GM23338 (cell line): ENCODE data around the gene HP. TPM values are rescaled to one million over a fixed set of nuclear protein-coding genes. Genes with fewer than 3 reads are reported as not detected.

Experiments
- ATAC-seq: fragments of 200-7000 bp; cut with Tn5 transposase; 3 replicates; pipeline ENCODE4 v1.9.1; 2020
- DNase-seq: peaks from one replicate; pipeline ENCODE4 v3.0.0-alpha.2; 2015; ENCODE audit warnings: low spot score
- H2AFZ ChIP-seq: fragments of 200-600 bp; sonication (generic); 2 replicates; pipeline ENCODE4 v1.8.0; 2016; ENCODE audit warnings: antibody characterized with exemption, mild to moderate bottlenecking, moderate library complexity
- H3F3A ChIP-seq: fragments of 200-600 bp; sonication (generic); replicated peaks from 2 replicates; pipeline ENCODE4 v1.8.0; 2017; ENCODE audit warnings: antibody characterized with exemption, mixed run types, low read depth
- H3K27ac ChIP-seq: fragments of 200-600 bp; sonication (generic); 2 replicates; pipeline ENCODE4 v1.6.1; 2016; ENCODE audit warnings: low read depth
- H3K27me3 ChIP-seq: fragments of 200-600 bp; sonication (generic); 2 replicates; pipeline ENCODE4 v1.8.0; 2016; ENCODE audit warnings: mild to moderate bottlenecking, mixed run types, moderate library complexity; ENCODE audit not compliant: insufficient read depth
- H3K36me3 ChIP-seq: fragments of 200-600 bp; sonication (generic); 2 replicates; pipeline ENCODE4 v1.8.0; 2016; ENCODE audit warnings: mild to moderate bottlenecking; ENCODE audit not compliant: insufficient read depth
- H3K4me1 ChIP-seq: fragments of 200-600 bp; sonication (generic); 2 replicates; pipeline ENCODE4 v1.8.0; 2016; ENCODE audit warnings: mild to moderate bottlenecking, moderate library complexity; ENCODE audit not compliant: insufficient read depth
- H3K4me2 ChIP-seq: fragments of 200-600 bp; sonication (generic); 2 replicates; pipeline ENCODE4 v1.7.1; 2017; ENCODE audit warnings: mixed run types
- H3K4me3 ChIP-seq: fragments of 200-600 bp; sonication (generic); 2 replicates; pipeline ENCODE4 v1.6.1; 2016; ENCODE audit warnings: mixed run types
- H3K79me2 ChIP-seq: fragments of 200-600 bp; sonication (generic); replicated peaks from 2 replicates; pipeline ENCODE4 v1.8.0; 2017; ENCODE audit warnings: mild to moderate bottlenecking; ENCODE audit not compliant: insufficient read depth
- H3K9me2 ChIP-seq: fragments of 200-600 bp; sonication (generic); 2 replicates; pipeline ENCODE4 v1.8.0; 2017; ENCODE audit not compliant: insufficient read depth
- H4K20me1 ChIP-seq: fragments of 200-600 bp; sonication (generic); replicated peaks from 2 replicates; pipeline ENCODE4 v1.8.0; 2017; ENCODE audit warnings: mild to moderate bottlenecking; ENCODE audit not compliant: insufficient read depth
- H3K27ac Mint-ChIP-seq: 2 replicates; pipeline ENCODE4 v1.8.0; 2020; ENCODE audit warnings: inconsistent platforms, mild to moderate bottlenecking, moderate library complexity, mixed read lengths
- H3K27me3 Mint-ChIP-seq: 3 replicates; pipeline ENCODE4 v1.8.0; 2022; ENCODE audit warnings: low read depth, mild to moderate bottlenecking, moderate library complexity, mixed read lengths, inconsistent platforms; ENCODE audit not compliant: insufficient read depth, poor library complexity
- H3K36me3 Mint-ChIP-seq: 3 replicates; pipeline ENCODE4 v1.8.0; 2021; ENCODE audit warnings: low read depth, mild to moderate bottlenecking, inconsistent platforms, moderate library complexity, mixed read lengths
- H3K4me1 Mint-ChIP-seq: 3 replicates; pipeline ENCODE4 v1.8.0; 2020; ENCODE audit warnings: mild to moderate bottlenecking, inconsistent platforms, mixed read lengths
- H3K4me3 Mint-ChIP-seq: 3 replicates; pipeline ENCODE4 v1.8.0; 2021; ENCODE audit warnings: moderate library complexity, mild to moderate bottlenecking, inconsistent platforms, mixed read lengths
- H3K9me3 Mint-ChIP-seq: 3 replicates; pipeline ENCODE4 v1.8.0; 2020; ENCODE audit warnings: moderate library complexity, mild to moderate bottlenecking, inconsistent platforms, mixed read lengths
- CREB1 ChIP-seq: fragments of 250-450 bp; sonication (Bioruptor Pico); IDR thresholded peaks from 2 replicates; pipeline ENCODE4 v1.5.0; 2020; ENCODE audit warnings: low read depth, mild to moderate bottlenecking, moderate library complexity
- CTCF ChIP-seq, 2 experiments: fragments of 200-600 bp in 1 of 2; sonication (generic) in 1 of 2; conservative IDR thresholded peaks; 2 replicates each; pipeline versions ENCODE4 v1.5.1 to v1.6.1; 2016 to 2017; ENCODE audit warnings: antibody characterized with exemption in 2 of 2, low read depth in 2 of 2, mild to moderate bottlenecking in 2 of 2, moderate library complexity in 1 of 2
- ETS1 ChIP-seq: IDR thresholded peaks from 2 replicates; pipeline ENCODE4 v1.6.1; 2016; ENCODE audit warnings: antibody characterized with exemption
- EZH2 ChIP-seq: fragments of 200-600 bp; sonication (generic); IDR thresholded peaks from one replicate; pipeline ENCODE4 v1.8.0; 2017; ENCODE audit warnings: antibody characterized with exemption, mild to moderate bottlenecking, low read depth; ENCODE audit not compliant: unreplicated experiment
- EZH2phosphoT487 ChIP-seq: fragments of 200-600 bp; sonication (generic); IDR thresholded peaks from one replicate; pipeline ENCODE4 v1.8.1; 2018; ENCODE audit warnings: antibody characterized with exemption; ENCODE audit not compliant: unreplicated experiment
- JUNB ChIP-seq: IDR thresholded peaks from one replicate; pipeline ENCODE4 v1.6.1; 2016; ENCODE audit warnings: antibody characterized with exemption; ENCODE audit not compliant: unreplicated experiment
- NANOG ChIP-seq: IDR thresholded peaks from 2 replicates; pipeline ENCODE4 v1.6.1; 2016; ENCODE audit warnings: antibody characterized with exemption, borderline replicate concordance
- POLR2AphosphoS5 ChIP-seq: IDR thresholded peaks from 2 replicates; pipeline ENCODE4 v1.6.1; 2016; ENCODE audit warnings: antibody characterized with exemption, low read depth
- REST ChIP-seq: IDR thresholded peaks from one replicate; pipeline ENCODE4 v1.6.1; 2018; ENCODE audit warnings: antibody characterized with exemption; ENCODE audit not compliant: unreplicated experiment
- STAT1 ChIP-seq: IDR thresholded peaks from one replicate; pipeline ENCODE4 v1.6.1; 2016; ENCODE audit warnings: antibody characterized with exemption; ENCODE audit not compliant: unreplicated experiment
- ZNF114 ChIP-seq: fragments of 250-450 bp; sonication (Bioruptor Pico); IDR thresholded peaks from 2 replicates; pipeline ENCODE4 v1.5.0; 2020; ENCODE audit warnings: mild to moderate bottlenecking, moderate library complexity
- ZNF331 ChIP-seq: fragments of 250-450 bp; sonication (Bioruptor Pico); IDR thresholded peaks from 2 replicates; pipeline ENCODE4 v1.5.0; 2020; ENCODE audit warnings: low read depth, mild to moderate bottlenecking, moderate library complexity
- ZNF462 ChIP-seq: fragments of 250-450 bp; sonication (Bioruptor Pico); IDR thresholded peaks from 2 replicates; pipeline ENCODE4 v1.5.0; 2020; ENCODE audit warnings: mild to moderate bottlenecking, moderate library complexity
- polyA plus RNA-seq: library from polyadenylated mRNA; unstranded; fragments of >200 nt; fragmentation: Nextera tagmentation; extraction: Ambion mirVana; gene quantifications from 2 replicates; pipeline ENCODE4 v1.2.1, GENCODE V29; 2016
- total RNA-seq: library from RNA; depleted of rRNA; stranded (reverse); fragments of >200 nt; shearing (Covaris generic); gene quantifications from 2 replicates; pipeline ENCODE4 v1.2.3, GENCODE V29; 2014

HP gene
- total and polyA plus RNA-seq, 2 experiments from 2014 or later, result 0.26 TPM; not detected in 1

- TF ChIP-seq STAT1, result no peak
Observed at GRCh38 chr16:72094266-72094610, 39.9 kb downstream of the HP start (continued).

GRCh38 chr16:72098936-72099335 is 44.6 kb downstream of the HP start:
- peaks cover 3% of the 10 kb centered on the region for H3K36me3 ChIP-seq
- peaks cover 2% of the 10 kb centered on the region for H3K27me3 Mint-ChIP-seq
- no peaks in the 10 kb centered on the region for H3K9me2 ChIP-seq
- H3K36me3 Mint-ChIP-seq, result peaks cover 75% of the 10 kb centered on the region
- H3F3A ChIP-seq, result no peaks in the 10 kb centered on the region
- H3K9me3 Mint-ChIP-seq, result no peaks in the 10 kb centered on the region
- peak; percentile 44 for ATAC-seq
- no peak overlapping the region for H3K27ac ChIP-seq
- peak; percentile 36 for DNase-seq
- H3K4me2 ChIP-seq, result no peak overlapping the region
- peaks cover 7% of the 10 kb centered on the region; the same call in 1 of the 2 replicates for H4K20me1 ChIP-seq
- no peak for TF ChIP-seq EZH2
- no peak for TF ChIP-seq ZNF331
- no peak for TF ChIP-seq JUNB
- TF ChIP-seq CREB1 (CRISPR knock-in tag), result no peak
- TF ChIP-seq STAT1, result no peak
- TF ChIP-seq NANOG, result no peak
- no peak for TF ChIP-seq EZH2phosphoT487
- no peak for TF ChIP-seq POLR2AphosphoS5
- TF ChIP-seq CTCF (conservative IDR thresholded peaks at IDR 0.05; ENCODE audit: low read depth in 2 of 2), result no peak
- no peak for TF ChIP-seq REST
- no peak for TF ChIP-seq ETS1
- no peak for TF ChIP-seq ZNF114 (CRISPR knock-in tag)
- TF ChIP-seq ZNF462 (CRISPR knock-in tag), result no peak
- H3K4me1 ChIP-seq, result peaks cover 8% of the 10 kb centered on the region
- H3K27ac Mint-ChIP-seq, result peak overlapping the region; percentile 87
- H3K79me2 ChIP-seq, result peaks cover 21% of the 10 kb centered on the region
- H3K27me3 ChIP-seq, result no peaks in the 10 kb centered on the region
- H2AFZ ChIP-seq, result no peak overlapping the region
- H3K4me1 Mint-ChIP-seq, result peaks cover 6% of the 10 kb centered on the region; the same call in 2 of the 3 replicates
- no peak overlapping the region for H3K4me3 ChIP-seq
- no peak overlapping the region for H3K4me3 Mint-ChIP-seq
